ENCODE measurements around the gene DHRS2. TPM values are rescaled to one million over a fixed set of nuclear protein-coding genes. Genes with fewer than 3 reads are reported as not detected.

Gene DHRS2
- total RNA-seq, 1 donor from 2014 or later = not detected

- DNase-seq (no peak), ATAC-seq (ENCODE audit: low read depth) (no peak)
- no peaks in the 10 kb centered on the region for H3K4me1 Mint-ChIP-seq
- H3K36me3 Mint-ChIP-seq (ENCODE audit: low read depth) = no peaks in the 10 kb centered on the region
- CTCF ChIA-PET = no interaction called here
- intact Hi-C loops (cut with micrococcal nuclease) = no loop called here
- peaks cover 9% of the 10 kb centered on the region for H3K27me3 Mint-ChIP-seq
- H3K4me3 Mint-ChIP-seq = no peak overlapping the region
- TF ChIP-seq, protein P1, sequence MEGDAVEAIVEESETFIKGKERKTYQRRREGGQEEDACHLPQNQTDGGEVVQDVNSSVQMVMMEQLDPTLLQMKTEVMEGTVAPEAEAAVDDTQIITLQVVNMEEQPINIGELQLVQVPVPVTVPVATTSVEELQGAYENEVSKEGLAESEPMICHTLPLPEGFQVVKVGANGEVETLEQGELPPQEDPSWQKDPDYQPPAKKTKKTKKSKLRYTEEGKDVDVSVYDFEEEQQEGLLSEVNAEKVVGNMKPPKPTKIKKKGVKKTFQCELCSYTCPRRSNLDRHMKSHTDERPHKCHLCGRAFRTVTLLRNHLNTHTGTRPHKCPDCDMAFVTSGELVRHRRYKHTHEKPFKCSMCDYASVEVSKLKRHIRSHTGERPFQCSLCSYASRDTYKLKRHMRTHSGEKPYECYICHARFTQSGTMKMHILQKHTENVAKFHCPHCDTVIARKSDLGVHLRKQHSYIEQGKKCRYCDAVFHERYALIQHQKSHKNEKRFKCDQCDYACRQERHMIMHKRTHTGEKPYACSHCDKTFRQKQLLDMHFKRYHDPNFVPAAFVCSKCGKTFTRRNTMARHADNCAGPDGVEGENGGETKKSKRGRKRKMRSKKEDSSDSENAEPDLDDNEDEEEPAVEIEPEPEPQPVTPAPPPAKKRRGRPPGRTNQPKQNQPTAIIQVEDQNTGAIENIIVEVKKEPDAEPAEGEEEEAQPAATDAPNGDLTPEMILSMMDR (IDR thresholded peaks at IDR 0.05) = no peak
- POLR2A ChIA-PET = no interaction called here
- no peak overlapping the region for H3K27ac Mint-ChIP-seq
- H3K9me3 Mint-ChIP-seq = peaks cover 3% of the 10 kb centered on the region
Observed at GRCh38 chr14:23603103-23603502, 33.1 kb upstream of the DHRS2 start.

DNA sequence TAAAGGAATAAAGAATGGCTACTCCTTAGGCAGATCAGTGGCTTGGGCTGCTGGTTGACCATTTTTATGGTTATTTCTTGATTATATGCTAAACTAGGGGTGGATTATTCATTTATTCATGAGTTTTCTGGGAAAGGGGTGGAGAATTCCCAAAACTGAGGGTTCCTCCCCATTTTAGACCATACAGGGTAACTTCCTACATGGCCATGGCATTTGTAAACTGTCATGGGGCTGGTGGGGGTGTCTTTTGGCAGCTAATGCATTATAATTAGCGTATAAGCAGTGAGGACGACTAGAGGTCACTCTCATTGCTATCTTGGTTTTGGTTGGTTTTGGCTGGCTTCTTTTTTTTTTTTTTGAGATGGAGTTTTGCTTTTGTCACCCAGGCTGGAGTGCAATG lies 32.0 kb upstream of the DHRS2 start:
- H3K4me3 Mint-ChIP-seq = no peak overlapping the region
- H3K27ac Mint-ChIP-seq = no peak overlapping the region
- H3K36me3 Mint-ChIP-seq (ENCODE audit: low read depth) = no peaks in the 10 kb centered on the region
- peaks cover 3% of the 10 kb centered on the region for H3K9me3 Mint-ChIP-seq
- ATAC-seq (ENCODE audit: low read depth) (no peak), DNase-seq (no peak)
- ChIA-PET POLR2A (no interaction called here), CTCF (no interaction called here)
- H3K27me3 Mint-ChIP-seq = peaks cover 7% of the 10 kb centered on the region
- H3K4me1 Mint-ChIP-seq = no peaks in the 10 kb centered on the region
- TF ChIP-seq, protein P1 (IDR thresholded peaks at IDR 0.05) = no peak
- intact Hi-C loops (cut with micrococcal nuclease) = no loop called here

GRCh38 chr14:23604675-23605170 lies 31.4 kb upstream of the DHRS2 start:
- no peaks in the 10 kb centered on the region for H3K4me1 Mint-ChIP-seq
- CTCF ChIA-PET = no interaction called here
- H3K27ac Mint-ChIP-seq = no peak overlapping the region

DNA sequence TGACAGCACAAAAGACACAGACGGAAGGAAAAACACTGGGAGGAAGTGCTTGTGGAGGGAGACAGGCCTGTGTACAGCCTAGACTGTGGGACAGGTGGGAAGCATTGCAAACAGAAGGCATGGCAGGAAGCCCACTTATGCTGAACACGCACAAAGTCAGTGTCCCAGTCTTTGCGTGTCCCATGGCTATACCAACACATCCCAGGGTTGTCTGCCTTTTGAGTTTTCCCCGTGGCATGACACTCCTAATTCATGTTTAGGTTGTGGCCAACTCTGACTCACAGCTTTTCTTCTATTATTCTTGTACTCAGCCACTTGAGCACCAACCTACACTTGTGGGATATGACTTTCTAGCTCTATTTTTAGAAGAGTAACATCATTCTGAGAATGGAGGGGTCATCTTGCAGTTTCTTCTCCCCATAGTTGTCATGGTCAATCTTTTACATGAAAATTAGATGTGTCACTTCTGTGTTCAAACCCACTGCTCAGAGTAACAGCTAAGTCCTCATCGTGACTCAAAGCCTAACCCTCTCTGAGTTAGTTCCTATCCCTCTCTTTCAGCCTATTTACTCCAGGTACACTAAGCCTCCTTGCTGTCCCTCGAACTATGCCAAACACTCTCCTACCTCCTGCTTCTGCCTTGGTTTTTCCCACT lies 30.1 kb upstream of the DHRS2 start:
- CTCF ChIA-PET = no interaction called here
- intact Hi-C loops (cut with micrococcal nuclease) = no loop called here
- no peak for ATAC-seq (ENCODE audit: low read depth)

More at GRCh38 chr14:23604675-23605170, 31.4 kb upstream of the DHRS2 start:
- no peaks in the 10 kb centered on the region for H3K36me3 Mint-ChIP-seq (ENCODE audit: low read depth)
- no peaks in the 10 kb centered on the region for H3K9me3 Mint-ChIP-seq
- POLR2A ChIA-PET = no interaction called here
- DNase-seq (no peak), ATAC-seq (ENCODE audit: low read depth) (no peak)
- no peak overlapping the region for H3K4me3 Mint-ChIP-seq
- peaks cover 7% of the 10 kb centered on the region for H3K27me3 Mint-ChIP-seq
- TF ChIP-seq, protein P1 (IDR thresholded peaks at IDR 0.05) = no peak
- intact Hi-C loops (cut with micrococcal nuclease) = no loop called here

GRCh38 chr14:23608454-23608853 lies 27.7 kb upstream of the DHRS2 start:
- ATAC-seq (ENCODE audit: low read depth) (no peak), DNase-seq (no peak)
- TF ChIP-seq, protein P1 (IDR thresholded peaks at IDR 0.05) = no peak
- Mint-ChIP-seq H3K36me3 (ENCODE audit: low read depth) (no peaks in the 10 kb centered on the region), H3K4me1 (no peaks in the 10 kb centered on the region), H3K27me3 (peaks cover 6% of the 10 kb centered on the region), H3K4me3 (no peak overlapping the region), H3K9me3 (no peaks in the 10 kb centered on the region), H3K27ac (no peak overlapping the region)
- intact Hi-C loops (cut with micrococcal nuclease) = no loop called here
- ChIA-PET CTCF (no interaction called here), POLR2A (no interaction called here)

More for the DNA sequence above, 30.1 kb upstream of the DHRS2 start:
- TF ChIP-seq, protein P1 (IDR thresholded peaks at IDR 0.05) = no peak
- H3K4me1 Mint-ChIP-seq = no peaks in the 10 kb centered on the region
- no peak overlapping the region for H3K27ac Mint-ChIP-seq
- no peaks in the 10 kb centered on the region for H3K36me3 Mint-ChIP-seq (ENCODE audit: low read depth)
- no peak overlapping the region for H3K4me3 Mint-ChIP-seq
- DNase-seq = no peak
- no peaks in the 10 kb centered on the region for H3K9me3 Mint-ChIP-seq
- peaks cover 7% of the 10 kb centered on the region for H3K27me3 Mint-ChIP-seq
- POLR2A ChIA-PET = no interaction called here
